Measurements from ENCODE around the gene TECPR1. TPM values are rescaled to one million over a fixed set of nuclear protein-coding genes. Genes with fewer than 3 reads are reported as not detected.
A peak's percentile ranks its signal among the peaks of the same experiment; 100 is the strongest.

TECPR1 gene
- total and polyA plus RNA-seq, 2 donors (not counting 1 experiment from before 2014, with no cell fraction given): 20.9 to 52.2 TPM

GRCh38 chr7:98240961-98241673, 10.9 kb downstream of the TECPR1 start:
- Histone ChIP-seq H3K36me3 (replicated peaks in 1 of 2; ENCODE audit: control extremely low read depth in 1 of 2, control insufficient read depth in 1 of 2, extremely low read depth in 1 of 2, insufficient read depth in 2 of 2, low read length in 1 of 2) (peaks cover 0 to 59% of the 10 kb centered on the region in 2 experiments), H2AFZ (ENCODE audit: insufficient read depth, low read depth, low read length, poor library complexity, severe bottlenecking) (no peak overlapping the region), H4K20me1 (ENCODE audit: control insufficient read depth, insufficient read depth, low read length, poor library complexity, severe bottlenecking) (peaks cover 39% of the 10 kb centered on the region), H3K4me1 (ENCODE audit: control insufficient read depth in 2 of 2, insufficient read depth in 2 of 2, low read length in 2 of 2) (no peaks in the 10 kb centered on the region), H3K4me3 (ENCODE audit: control extremely low read depth in 1 of 5, extremely low read depth in 1 of 5, insufficient read depth in 1 of 5, low read depth in 2 of 5, low read length in 4 of 5) (no peak overlapping the region), H3K27me3 (replicated peaks in 1 of 4; ENCODE audit: control extremely low read depth in 1 of 4, control insufficient read depth in 3 of 4, insufficient read depth in 4 of 4, low read length in 3 of 4) (no peaks in the 10 kb centered on the region), H3K4me2 (replicated peaks; ENCODE audit: low read depth, low read length, poor library complexity, severe bottlenecking) (no peak overlapping the region), H3K9me3 (ENCODE audit: control extremely low read depth in 1 of 3, control insufficient read depth in 2 of 3, insufficient read depth in 1 of 3, low read length in 2 of 3) (no peaks in the 10 kb centered on the region), H3K9ac (ENCODE audit: low read length) (no peak overlapping the region), H3K27ac (ENCODE audit: low read length in 2 of 2) (no peak overlapping the region), H3K79me2 (ENCODE audit: control insufficient read depth, insufficient read depth, low read length) (peaks cover 16% of the 10 kb centered on the region)
- Mint-ChIP-seq H3K4me1 (no peaks in the 10 kb centered on the region), H3K9me3 (ENCODE audit: insufficient read depth) (no peaks in the 10 kb centered on the region), H3K27me3 (no peaks in the 10 kb centered on the region), H3K4me3 (no peak overlapping the region), H3K27ac (no peak overlapping the region)
- intact Hi-C loops (cut with micrococcal nuclease): loop anchor here (1.0 kb wide), 2 partner anchors 10 to 73 kb away; no protein-coding TSS in a partner anchor
- ATAC-seq (ENCODE audit: low read depth) (peak; percentile 57), DNase-seq (peak; percentile 46)
- no peak for TF ChIP-seq EZH2 (IDR thresholded peaks at IDR 0.05; ENCODE audit: borderline replicate concordance, insufficient read depth, low read depth, low read length, poor library complexity, severe bottlenecking)
- TF ChIP-seq, protein P1, sequence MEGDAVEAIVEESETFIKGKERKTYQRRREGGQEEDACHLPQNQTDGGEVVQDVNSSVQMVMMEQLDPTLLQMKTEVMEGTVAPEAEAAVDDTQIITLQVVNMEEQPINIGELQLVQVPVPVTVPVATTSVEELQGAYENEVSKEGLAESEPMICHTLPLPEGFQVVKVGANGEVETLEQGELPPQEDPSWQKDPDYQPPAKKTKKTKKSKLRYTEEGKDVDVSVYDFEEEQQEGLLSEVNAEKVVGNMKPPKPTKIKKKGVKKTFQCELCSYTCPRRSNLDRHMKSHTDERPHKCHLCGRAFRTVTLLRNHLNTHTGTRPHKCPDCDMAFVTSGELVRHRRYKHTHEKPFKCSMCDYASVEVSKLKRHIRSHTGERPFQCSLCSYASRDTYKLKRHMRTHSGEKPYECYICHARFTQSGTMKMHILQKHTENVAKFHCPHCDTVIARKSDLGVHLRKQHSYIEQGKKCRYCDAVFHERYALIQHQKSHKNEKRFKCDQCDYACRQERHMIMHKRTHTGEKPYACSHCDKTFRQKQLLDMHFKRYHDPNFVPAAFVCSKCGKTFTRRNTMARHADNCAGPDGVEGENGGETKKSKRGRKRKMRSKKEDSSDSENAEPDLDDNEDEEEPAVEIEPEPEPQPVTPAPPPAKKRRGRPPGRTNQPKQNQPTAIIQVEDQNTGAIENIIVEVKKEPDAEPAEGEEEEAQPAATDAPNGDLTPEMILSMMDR (IDR thresholded peaks at IDR 0.05): peak; percentile 67
- WGBS (ENCODE audit: insufficient coverage): 82% methylated on average over 13 of the region's 19 CpGs
- CTCF ChIA-PET: interaction anchor here (0.9 to 1.1 kb wide), 3 partner anchors 12 to 220 kb away, joined by 3 to 4 read pairs (median 3); no protein-coding TSS in a partner anchor
- POLR2A ChIA-PET: no interaction called here

- Mint-ChIP-seq H3K9me3 (ENCODE audit: insufficient read depth) (no peaks in the 10 kb centered on the region), H3K27me3 (no peaks in the 10 kb centered on the region), H3K27ac (no peak overlapping the region), H3K4me3 (no peak overlapping the region), H3K4me1 (no peaks in the 10 kb centered on the region)
- no peaks in the 10 kb centered on the region for H3K4me1 ChIP-seq (ENCODE audit: control insufficient read depth in 2 of 2, insufficient read depth in 2 of 2, low read length in 2 of 2)
- DNase-seq (no peak), ATAC-seq (ENCODE audit: low read depth) (no peak)
- H3K9ac ChIP-seq (ENCODE audit: low read length): no peak overlapping the region
- no peak overlapping the region for H3K4me3 ChIP-seq (ENCODE audit: control extremely low read depth in 1 of 5, extremely low read depth in 1 of 5, insufficient read depth in 1 of 5, low read depth in 2 of 5, low read length in 4 of 5)
- intact Hi-C loops (cut with micrococcal nuclease): no loop called here
- no peak overlapping the region for H2AFZ ChIP-seq (ENCODE audit: insufficient read depth, low read depth, low read length, poor library complexity, severe bottlenecking)
- no peaks in the 10 kb centered on the region for H3K9me3 ChIP-seq (ENCODE audit: control extremely low read depth in 1 of 3, control insufficient read depth in 2 of 3, insufficient read depth in 1 of 3, low read length in 2 of 3)
- H3K27ac ChIP-seq (ENCODE audit: low read length in 2 of 2): no peak overlapping the region
- TF ChIP-seq, protein P1 (IDR thresholded peaks at IDR 0.05): no peak
- no peak for TF ChIP-seq EZH2 (IDR thresholded peaks at IDR 0.05; ENCODE audit: borderline replicate concordance, insufficient read depth, low read depth, low read length, poor library complexity, severe bottlenecking)
- 100% methylated on average over 6 of the region's 9 CpGs for WGBS (ENCODE audit: insufficient coverage)
- H3K79me2 ChIP-seq (ENCODE audit: control insufficient read depth, insufficient read depth, low read length): no peaks in the 10 kb centered on the region
- no peaks in the 10 kb centered on the region for H3K27me3 ChIP-seq (replicated peaks in 1 of 4; ENCODE audit: control extremely low read depth in 1 of 4, control insufficient read depth in 3 of 4, insufficient read depth in 4 of 4, low read length in 3 of 4)
- peaks cover 0 to 43% of the 10 kb centered on the region in 2 experiments for H3K36me3 ChIP-seq (replicated peaks in 1 of 2; ENCODE audit: control extremely low read depth in 1 of 2, control insufficient read depth in 1 of 2, extremely low read depth in 1 of 2, insufficient read depth in 2 of 2, low read length in 1 of 2)
- H3K4me2 ChIP-seq (replicated peaks; ENCODE audit: low read depth, low read length, poor library complexity, severe bottlenecking): no peak overlapping the region
- H4K20me1 ChIP-seq (ENCODE audit: control insufficient read depth, insufficient read depth, low read length, poor library complexity, severe bottlenecking): peaks cover 22% of the 10 kb centered on the region
- ChIA-PET POLR2A (no interaction called here), CTCF (no interaction called here)
These were observed 13.1 kb downstream of the TECPR1 start for GRCh38 chr7:98238976-98239375.

All from B cell (primary cell).